SK-N-SH (cell line): ENCODE data around the gene SLC24A3. TPM values are rescaled to one million over a fixed set of nuclear protein-coding genes. Genes with fewer than 3 reads are reported as not detected.

ENCODE experiments used
- CTCF ChIA-PET: fragments of 300-600, 350-600 bp; formaldehyde crosslinking; extraction: SDS; loops from one replicate; lab custom pipeline; 2021; lab: Yijun Ruan, JAX
- POLR2A ChIA-PET: fragments of 350-600 bp; sonication (Branson Sonifier 250); formaldehyde crosslinking; extraction: SDS; loops from one replicate; lab custom pipeline; 2020; ENCODE audit warnings: antibody characterized with exemption, inconsistent platforms; lab: Yijun Ruan, JAX
- DNase-seq: peaks from one replicate; pipeline ENCODE4 v3.0.0; 2012
- H2AFZ ChIP-seq: fragments of 200-600 bp; sonication (generic); 2 replicates; pipeline ENCODE4 v1.8.1; 2016; ENCODE audit warnings: antibody characterized with exemption, mild to moderate bottlenecking, low read depth
- H3F3A ChIP-seq: fragments of 200-600 bp; sonication (generic); replicated peaks from 2 replicates; pipeline ENCODE3; 2016; ENCODE audit warnings: antibody characterized with exemption, mild to moderate bottlenecking; ENCODE audit not compliant: insufficient read depth
- H3K27ac ChIP-seq, 2 experiments: fragments of 200-500 bp in 1 of 2; fragments of 200-600 bp in 1 of 2; sonication (Bioruptor generic) in 1 of 2; sonication (generic), shearing (Covaris generic) in 1 of 2; 2 replicates each; pipeline versions ENCODE4 v1.5.1 to v1.6.1; 2014 to 2016; ENCODE audit warnings: low read depth in 2 of 2, inconsistent platforms in 1 of 2, low read length in 1 of 2, mild to moderate bottlenecking in 1 of 2, mixed read lengths in 1 of 2
- H3K27me3 ChIP-seq: fragments of 200-600 bp; sonication (generic), shearing (Covaris generic); 2 replicates; pipeline ENCODE4 v1.6.1; 2016; ENCODE audit warnings: mixed run types; ENCODE audit not compliant: insufficient read depth
- H3K36me3 ChIP-seq, 2 experiments: fragments of 200-500 bp in 1 of 2; fragments of 200-600 bp in 1 of 2; sonication (Bioruptor generic) in 1 of 2; sonication (generic) in 1 of 2; replicated peaks in 1 of 2; 2 replicates each; pipeline versions ENCODE3 to v1.5.1; 2014 to 2016; ENCODE audit warnings: low read length in 1 of 2, mild to moderate bottlenecking in 1 of 2; ENCODE audit not compliant: insufficient read depth in 2 of 2, control insufficient read depth in 1 of 2
- H3K4me1 ChIP-seq, 2 experiments: fragments of 200-500 bp in 1 of 2; fragments of 200-600 bp in 1 of 2; sonication (Bioruptor generic) in 1 of 2; sonication (generic), shearing (Covaris generic) in 1 of 2; 2 replicates each; pipeline versions ENCODE4 v1.5.1 to v1.6.1; 2014 to 2016; ENCODE audit warnings: low read depth in 1 of 2, low read length in 1 of 2, mixed run types in 1 of 2; ENCODE audit not compliant: insufficient read depth in 2 of 2, control insufficient read depth in 1 of 2
- H3K4me2 ChIP-seq: fragments of 200-600 bp; sonication (generic), shearing (Covaris generic); 2 replicates; pipeline ENCODE4 v1.6.1; 2017; ENCODE audit warnings: mixed run types
- H3K4me3 ChIP-seq, 2 experiments: fragments of 200-500 bp in 1 of 2; fragments of 200-600 bp in 1 of 2; sonication (Bioruptor generic) in 1 of 2; sonication (generic), shearing (Covaris generic) in 1 of 2; 2 replicates each; pipeline versions ENCODE4 v1.5.1 to v1.8.1; 2014 to 2016; ENCODE audit warnings: low read depth in 2 of 2, inconsistent platforms in 1 of 2, low read length in 1 of 2, mild to moderate bottlenecking in 1 of 2, mixed read lengths in 1 of 2, moderate library complexity in 1 of 2
- H3K79me2 ChIP-seq: fragments of 200-600 bp; sonication (generic); 2 replicates; pipeline ENCODE4 v1.8.1; 2017; ENCODE audit warnings: mild to moderate bottlenecking; ENCODE audit not compliant: insufficient read depth
- H3K9ac ChIP-seq: fragments of 200-600 bp; sonication (generic); 2 replicates; pipeline ENCODE4 v1.6.1; 2017; ENCODE audit warnings: mixed run types
- H3K9me2 ChIP-seq: fragments of 200-600 bp; sonication (generic); 2 replicates; pipeline ENCODE4 v1.6.1; 2017; ENCODE audit warnings: mixed run types
- H3K9me3 ChIP-seq: fragments of 200-600 bp; sonication (generic); 2 replicates; pipeline ENCODE4 v1.6.1; 2017; ENCODE audit warnings: mixed run types, mild to moderate bottlenecking, moderate library complexity
- H4K20me1 ChIP-seq: fragments of 200-600 bp; sonication (generic); 2 replicates; pipeline ENCODE4 v1.6.1; 2017; ENCODE audit warnings: mild to moderate bottlenecking, mixed run types; ENCODE audit not compliant: insufficient read depth
- CHD2 ChIP-seq: fragments of 150-350 bp; IDR thresholded peaks from 2 replicates; pipeline ENCODE4 v1.6.1; 2018; ENCODE audit warnings: low read length; ENCODE audit not compliant: partially characterized antibody
- ELF1 ChIP-seq: IDR thresholded peaks from 2 replicates; pipeline ENCODE4 v1.4.0; 2012
- FOSL2 ChIP-seq: IDR thresholded peaks from 2 replicates; pipeline ENCODE4 v1.4.0; 2012; ENCODE audit warnings: low read depth, mild to moderate bottlenecking, moderate library complexity, borderline replicate concordance
- FOXJ3 ChIP-seq: sonication (generic); formaldehyde crosslinking; IDR thresholded peaks from 2 replicates; pipeline ENCODE4 v1.5.1; 2020; ENCODE audit warnings: mild to moderate bottlenecking, missing genetic modification reagents
- FOXM1 ChIP-seq: IDR thresholded peaks from 2 replicates; pipeline ENCODE4 v1.4.0; 2012; ENCODE audit warnings: low read depth, mild to moderate bottlenecking
- GATA2 ChIP-seq: sonication (generic); formaldehyde crosslinking; IDR thresholded peaks from 2 replicates; pipeline ENCODE4 v1.5.0; 2020; ENCODE audit warnings: mild to moderate bottlenecking, missing genetic modification reagents
- JUND ChIP-seq: IDR thresholded peaks from 2 replicates; pipeline ENCODE4 v1.4.0; 2012
- MXI1 ChIP-seq: IDR thresholded peaks from 2 replicates; pipeline ENCODE4 v1.6.1; 2012; ENCODE audit warnings: mild to moderate bottlenecking, low read depth, low read length, improper control_type of control experiment
- NFIC ChIP-seq: IDR thresholded peaks from 2 replicates; pipeline ENCODE4 v1.4.0; 2012; ENCODE audit warnings: borderline replicate concordance
- NRF1 ChIP-seq: IDR thresholded peaks from 2 replicates; pipeline ENCODE4 v1.6.1; 2012; ENCODE audit warnings: low read depth, mild to moderate bottlenecking, low read length
- RCOR1 ChIP-seq: fragments of 150-350 bp; IDR thresholded peaks from 2 replicates; pipeline ENCODE4 v1.6.1; 2017; ENCODE audit warnings: antibody characterized with exemption, low read length
- RXRA ChIP-seq: IDR thresholded peaks from 2 replicates; pipeline ENCODE4 v1.4.0; 2012; ENCODE audit warnings: low read depth, mild to moderate bottlenecking, borderline replicate concordance
- SMC3 ChIP-seq: IDR thresholded peaks from 2 replicates; pipeline ENCODE4 v1.6.1; 2012; ENCODE audit warnings: low read depth, low read length, improper control_type of control experiment
- TAF1 ChIP-seq: IDR thresholded peaks from 2 replicates; pipeline ENCODE4 v1.6.1; 2012; ENCODE audit warnings: low read depth, mild to moderate bottlenecking, low read length, moderate library complexity, borderline replicate concordance
- YY1 ChIP-seq: IDR thresholded peaks from 2 replicates; pipeline ENCODE4 v1.4.0; 2012; ENCODE audit warnings: low read depth, mild to moderate bottlenecking
- WGBS: methylation state at CpG from one replicate; pipeline ENCODE4 v1.1.6; 2017; ENCODE audit warnings: low lambda C conversion rate; 5-methylcytosine and 5-hydroxymethylcytosine counted together
- polyA plus RNA-seq, 3 experiments: library from polyadenylated mRNA; depleted of rRNA; stranded (reverse); fragments of >200 nt; gene quantifications; 2 replicates each; pipeline ENCODE4 v1.2.3, GENCODE V29; 2012
- TF ChIP-seq, protein P1 (sequence below): IDR thresholded peaks from 2 replicates; pipeline ENCODE4 v1.4.0; 2012; ENCODE audit warnings: low read depth
- TF ChIP-seq, protein P2 (sequence below): IDR thresholded peaks from 2 replicates; pipeline ENCODE4 v1.6.1; 2012; ENCODE audit warnings: mild to moderate bottlenecking, low read depth, low read length, moderate library complexity
- TF ChIP-seq, protein P3 (sequence below): fragments of 200-600 bp; sonication (generic); IDR thresholded peaks from 2 replicates; pipeline ENCODE4 v1.6.1; 2017; ENCODE audit warnings: antibody characterized with exemption, mild to moderate bottlenecking, moderate library complexity
- TF ChIP-seq, protein P4 (sequence below): fragments of 150-350 bp; IDR thresholded peaks from 2 replicates; pipeline ENCODE4 v1.6.1; 2016; ENCODE audit warnings: mild to moderate bottlenecking, low read depth, low read length
- TF ChIP-seq, protein P5 (sequence below): IDR thresholded peaks from 2 replicates; pipeline ENCODE4 v1.4.0; 2012; ENCODE audit warnings: low read depth, borderline replicate concordance

SLC24A3 gene
- polyA plus RNA-seq, 1 of the 3 experiments (the other 2 are of a cell fraction), result not detected

DNA sequence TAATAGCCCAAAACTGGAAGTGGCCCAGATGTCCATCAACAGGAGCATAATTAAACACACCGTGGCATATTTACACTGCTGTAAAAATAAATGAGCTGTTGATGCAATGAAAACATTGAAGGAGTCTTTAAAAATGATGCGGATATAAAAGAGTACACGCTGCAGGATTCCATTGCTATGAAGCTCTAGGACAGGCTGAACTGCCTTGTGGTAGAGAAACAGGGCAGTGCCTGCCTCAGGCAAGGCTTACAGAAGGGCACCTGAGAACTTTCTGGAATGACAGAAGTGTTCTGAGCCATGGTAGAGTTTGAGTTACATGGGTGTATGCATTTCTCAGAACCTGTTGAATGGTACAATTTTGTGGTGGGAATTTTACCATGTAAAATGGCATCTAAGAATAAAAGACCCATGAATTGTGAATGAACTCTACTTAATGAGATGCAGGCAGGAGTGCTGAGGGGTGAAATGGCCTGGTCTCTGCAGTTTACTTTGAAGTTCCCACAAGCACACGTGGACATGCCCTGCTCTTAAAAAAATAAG, 500.3 kb downstream of the SLC24A3 start:
- Histone ChIP-seq H3K9me3 (no peaks in the 10 kb centered on the region), H4K20me1 (no peaks in the 10 kb centered on the region), H3K27ac (no peak overlapping the region), H3K9ac (no peak overlapping the region), H3K27me3 (peaks cover 14% of the 10 kb centered on the region; the same call in 1 of the 2 replicates), H3K9me2 (no peaks in the 10 kb centered on the region), H3F3A (no peaks in the 10 kb centered on the region), H2AFZ (no peak overlapping the region), H3K36me3 (no peaks in the 10 kb centered on the region), H3K79me2 (no peaks in the 10 kb centered on the region), H3K4me2 (no peak overlapping the region), H3K4me1 (no peaks in the 10 kb centered on the region), H3K4me3 (no peak overlapping the region)
- WGBS, result 62% methylated on average over 4 of the region's 4 CpGs
- ChIA-PET CTCF (interaction anchor here (1.8 kb wide), 1 partner anchor 20 kb away, joined by 4 read pairs; no protein-coding TSS in a partner anchor), POLR2A (no interaction called here)
- no peak for DNase-seq
- no peak for TF ChIP-seq TAF1
- no peak for TF ChIP-seq RXRA
- TF ChIP-seq, protein P1, sequence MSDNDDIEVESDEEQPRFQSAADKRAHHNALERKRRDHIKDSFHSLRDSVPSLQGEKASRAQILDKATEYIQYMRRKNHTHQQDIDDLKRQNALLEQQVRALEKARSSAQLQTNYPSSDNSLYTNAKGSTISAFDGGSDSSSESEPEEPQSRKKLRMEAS, result no peak
- TF ChIP-seq YY1, result no peak
- TF ChIP-seq, protein P2, sequence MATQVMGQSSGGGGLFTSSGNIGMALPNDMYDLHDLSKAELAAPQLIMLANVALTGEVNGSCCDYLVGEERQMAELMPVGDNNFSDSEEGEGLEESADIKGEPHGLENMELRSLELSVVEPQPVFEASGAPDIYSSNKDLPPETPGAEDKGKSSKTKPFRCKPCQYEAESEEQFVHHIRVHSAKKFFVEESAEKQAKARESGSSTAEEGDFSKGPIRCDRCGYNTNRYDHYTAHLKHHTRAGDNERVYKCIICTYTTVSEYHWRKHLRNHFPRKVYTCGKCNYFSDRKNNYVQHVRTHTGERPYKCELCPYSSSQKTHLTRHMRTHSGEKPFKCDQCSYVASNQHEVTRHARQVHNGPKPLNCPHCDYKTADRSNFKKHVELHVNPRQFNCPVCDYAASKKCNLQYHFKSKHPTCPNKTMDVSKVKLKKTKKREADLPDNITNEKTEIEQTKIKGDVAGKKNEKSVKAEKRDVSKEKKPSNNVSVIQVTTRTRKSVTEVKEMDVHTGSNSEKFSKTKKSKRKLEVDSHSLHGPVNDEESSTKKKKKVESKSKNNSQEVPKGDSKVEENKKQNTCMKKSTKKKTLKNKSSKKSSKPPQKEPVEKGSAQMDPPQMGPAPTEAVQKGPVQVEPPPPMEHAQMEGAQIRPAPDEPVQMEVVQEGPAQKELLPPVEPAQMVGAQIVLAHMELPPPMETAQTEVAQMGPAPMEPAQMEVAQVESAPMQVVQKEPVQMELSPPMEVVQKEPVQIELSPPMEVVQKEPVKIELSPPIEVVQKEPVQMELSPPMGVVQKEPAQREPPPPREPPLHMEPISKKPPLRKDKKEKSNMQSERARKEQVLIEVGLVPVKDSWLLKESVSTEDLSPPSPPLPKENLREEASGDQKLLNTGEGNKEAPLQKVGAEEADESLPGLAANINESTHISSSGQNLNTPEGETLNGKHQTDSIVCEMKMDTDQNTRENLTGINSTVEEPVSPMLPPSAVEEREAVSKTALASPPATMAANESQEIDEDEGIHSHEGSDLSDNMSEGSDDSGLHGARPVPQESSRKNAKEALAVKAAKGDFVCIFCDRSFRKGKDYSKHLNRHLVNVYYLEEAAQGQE, result no peak
- no peak for TF ChIP-seq FOSL2
- TF ChIP-seq SMC3, result no peak
- TF ChIP-seq CHD2, result no peak
- no peak for TF ChIP-seq ELF1
- TF ChIP-seq JUND, result no peak
- no peak for TF ChIP-seq NRF1
- TF ChIP-seq FOXJ3 (CRISPR knock-in tag), result no peak
- TF ChIP-seq MXI1, result no peak
- no peak for TF ChIP-seq RCOR1
- TF ChIP-seq, protein P3, sequence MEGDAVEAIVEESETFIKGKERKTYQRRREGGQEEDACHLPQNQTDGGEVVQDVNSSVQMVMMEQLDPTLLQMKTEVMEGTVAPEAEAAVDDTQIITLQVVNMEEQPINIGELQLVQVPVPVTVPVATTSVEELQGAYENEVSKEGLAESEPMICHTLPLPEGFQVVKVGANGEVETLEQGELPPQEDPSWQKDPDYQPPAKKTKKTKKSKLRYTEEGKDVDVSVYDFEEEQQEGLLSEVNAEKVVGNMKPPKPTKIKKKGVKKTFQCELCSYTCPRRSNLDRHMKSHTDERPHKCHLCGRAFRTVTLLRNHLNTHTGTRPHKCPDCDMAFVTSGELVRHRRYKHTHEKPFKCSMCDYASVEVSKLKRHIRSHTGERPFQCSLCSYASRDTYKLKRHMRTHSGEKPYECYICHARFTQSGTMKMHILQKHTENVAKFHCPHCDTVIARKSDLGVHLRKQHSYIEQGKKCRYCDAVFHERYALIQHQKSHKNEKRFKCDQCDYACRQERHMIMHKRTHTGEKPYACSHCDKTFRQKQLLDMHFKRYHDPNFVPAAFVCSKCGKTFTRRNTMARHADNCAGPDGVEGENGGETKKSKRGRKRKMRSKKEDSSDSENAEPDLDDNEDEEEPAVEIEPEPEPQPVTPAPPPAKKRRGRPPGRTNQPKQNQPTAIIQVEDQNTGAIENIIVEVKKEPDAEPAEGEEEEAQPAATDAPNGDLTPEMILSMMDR, result no peak
- TF ChIP-seq, protein P4, sequence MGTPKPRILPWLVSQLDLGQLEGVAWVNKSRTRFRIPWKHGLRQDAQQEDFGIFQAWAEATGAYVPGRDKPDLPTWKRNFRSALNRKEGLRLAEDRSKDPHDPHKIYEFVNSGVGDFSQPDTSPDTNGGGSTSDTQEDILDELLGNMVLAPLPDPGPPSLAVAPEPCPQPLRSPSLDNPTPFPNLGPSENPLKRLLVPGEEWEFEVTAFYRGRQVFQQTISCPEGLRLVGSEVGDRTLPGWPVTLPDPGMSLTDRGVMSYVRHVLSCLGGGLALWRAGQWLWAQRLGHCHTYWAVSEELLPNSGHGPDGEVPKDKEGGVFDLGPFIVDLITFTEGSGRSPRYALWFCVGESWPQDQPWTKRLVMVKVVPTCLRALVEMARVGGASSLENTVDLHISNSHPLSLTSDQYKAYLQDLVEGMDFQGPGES, result no peak
- TF ChIP-seq FOXM1, result no peak
- no peak for TF ChIP-seq NFIC
- TF ChIP-seq GATA2 (CRISPR knock-in tag), result no peak
- TF ChIP-seq, protein P5, sequence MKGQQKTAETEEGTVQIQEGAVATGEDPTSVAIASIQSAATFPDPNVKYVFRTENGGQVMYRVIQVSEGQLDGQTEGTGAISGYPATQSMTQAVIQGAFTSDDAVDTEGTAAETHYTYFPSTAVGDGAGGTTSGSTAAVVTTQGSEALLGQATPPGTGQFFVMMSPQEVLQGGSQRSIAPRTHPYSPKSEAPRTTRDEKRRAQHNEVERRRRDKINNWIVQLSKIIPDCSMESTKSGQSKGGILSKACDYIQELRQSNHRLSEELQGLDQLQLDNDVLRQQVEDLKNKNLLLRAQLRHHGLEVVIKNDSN, result no peak
